GM19455 (cell line): Measurements from ENCODE around the gene ZNF226.
"Not testable (repeated sequence)": the region's sequence is repeated elsewhere in the genome, so short reads cannot be mapped to it uniquely, and the experiment has no call there.

Experiments used
- ATAC-seq: cut with Tn5 transposase; IDR thresholded peaks from one replicate; pipeline ENCODE4 v1.9.1; 2021; ENCODE audit not compliant: unreplicated experiment

The ZNF226 gene

GRCh38 chr19:44164673-44165512 lies at the start of gene ZNF226:
ZNF226 (plus strand) TSS chr19:44165100; CDS start chr19:44170081, 4,981 bp downstream.
- peak; percentile 89 for ATAC-seq

GRCh38 chr19:44121162-44121561 lies 43.7 kb upstream of the ZNF226 start:
- not testable (repeated sequence) for ATAC-seq

DNA sequence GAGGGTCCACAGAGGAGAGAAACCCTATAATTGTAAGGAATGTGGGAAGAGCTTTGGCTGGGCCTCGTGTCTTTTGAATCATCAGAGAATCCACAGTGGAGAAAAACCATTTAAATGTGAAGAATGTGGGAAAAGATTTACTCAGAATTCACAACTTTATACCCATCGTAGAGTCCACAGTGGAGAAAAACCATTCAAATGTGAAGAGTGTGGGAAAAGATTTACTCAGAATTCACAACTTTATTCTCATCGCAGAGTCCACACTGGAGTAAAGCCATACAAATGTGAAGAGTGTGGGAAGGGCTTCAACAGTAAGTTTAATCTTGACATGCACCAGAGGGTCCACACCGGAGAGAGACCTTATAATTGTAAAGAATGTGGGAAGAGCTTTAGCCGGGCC lies 32.9 kb upstream of the ZNF226 start:
- ATAC-seq, result no peak

DNA sequence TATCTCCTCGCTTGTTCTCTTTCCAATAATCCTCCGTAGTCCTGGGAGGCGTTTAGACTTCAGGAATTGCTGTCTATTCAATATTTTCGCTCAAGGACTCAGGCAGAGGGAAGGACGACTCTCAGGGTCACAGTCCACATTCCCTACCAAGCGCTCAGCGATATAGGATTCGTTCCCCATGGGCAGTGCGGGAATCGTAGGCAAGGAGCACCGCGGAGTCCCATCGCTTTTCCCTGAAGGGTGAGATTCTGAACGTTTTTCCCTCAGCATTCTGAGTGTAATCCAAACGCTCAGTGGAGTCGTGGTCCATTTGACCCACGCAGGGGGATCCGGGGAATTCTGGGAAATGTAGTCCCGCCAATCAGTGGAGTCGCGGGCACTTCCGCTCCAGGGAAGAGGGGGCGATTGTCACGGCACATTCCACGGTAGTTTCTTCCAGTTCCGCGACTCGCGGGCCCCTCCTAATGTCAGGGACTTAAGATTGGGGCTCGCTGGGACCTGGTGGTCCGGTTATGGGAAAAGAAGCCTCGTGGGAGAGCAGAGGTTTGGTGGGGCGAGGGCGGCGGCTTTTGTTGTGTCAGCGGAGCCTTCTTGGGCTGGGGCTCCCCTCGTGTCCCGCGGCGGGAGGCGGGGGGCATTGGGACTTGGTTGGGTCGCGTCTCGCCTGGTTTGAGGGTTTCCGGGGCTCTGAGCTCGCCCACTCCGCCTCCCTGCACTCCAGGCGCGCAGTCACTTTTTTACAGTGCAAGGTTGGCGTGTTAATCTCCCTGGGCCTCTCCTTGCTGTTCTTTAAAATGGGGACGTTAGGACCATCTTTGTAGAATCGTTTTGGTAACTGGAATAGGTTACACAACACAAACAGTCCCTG lies 23.5 kb upstream of the ZNF226 start, which contains the start of gene ZNF234:
Gene ZNF234 (plus strand): TSS at position 364 of the 868 bp plus-strand sequence. CDS start 3,079 bp downstream, outside the sequence.
- peak; percentile 61 for ATAC-seq

DNA sequence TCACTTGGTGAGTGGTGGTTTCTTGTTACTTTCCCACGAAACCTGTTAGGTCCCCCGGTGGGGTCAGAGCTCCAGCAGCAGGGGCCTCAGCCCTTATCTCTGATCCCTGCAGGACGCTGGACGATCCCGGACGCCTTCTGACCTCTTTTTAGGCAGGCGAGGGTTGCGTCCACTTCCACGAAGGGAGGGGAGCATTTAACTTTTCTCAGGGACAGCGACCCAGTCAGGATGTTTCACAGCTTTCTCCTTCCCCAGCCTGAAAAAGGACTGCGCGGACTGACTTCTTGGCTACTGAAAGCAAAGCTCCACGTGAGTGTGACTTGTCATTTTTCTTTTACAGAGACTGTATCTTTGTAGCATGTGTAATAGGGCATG lies 22.9 kb upstream of the ZNF226 start:
- ATAC-seq, result no peak

DNA sequence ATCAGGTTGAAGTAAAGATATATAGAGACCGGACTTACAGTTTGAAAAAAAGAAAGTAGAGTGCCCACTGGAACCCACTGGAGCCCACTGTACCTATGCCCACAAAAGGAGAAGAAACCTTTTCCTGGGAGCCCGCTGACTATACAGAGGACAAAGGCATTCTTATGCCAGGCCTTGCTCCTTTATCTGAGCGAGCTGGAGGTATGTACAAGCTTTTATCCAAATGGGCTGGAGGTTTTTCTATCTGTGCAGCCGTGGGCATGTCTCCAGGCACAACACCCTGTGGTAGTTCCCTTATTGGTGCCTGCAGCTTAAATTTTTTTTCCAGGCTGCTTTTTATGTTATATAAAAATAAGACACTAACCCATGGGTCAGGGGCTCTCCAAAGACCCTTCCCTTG lies 15.1 kb upstream of the ZNF226 start:
- ATAC-seq, result no peak

DNA sequence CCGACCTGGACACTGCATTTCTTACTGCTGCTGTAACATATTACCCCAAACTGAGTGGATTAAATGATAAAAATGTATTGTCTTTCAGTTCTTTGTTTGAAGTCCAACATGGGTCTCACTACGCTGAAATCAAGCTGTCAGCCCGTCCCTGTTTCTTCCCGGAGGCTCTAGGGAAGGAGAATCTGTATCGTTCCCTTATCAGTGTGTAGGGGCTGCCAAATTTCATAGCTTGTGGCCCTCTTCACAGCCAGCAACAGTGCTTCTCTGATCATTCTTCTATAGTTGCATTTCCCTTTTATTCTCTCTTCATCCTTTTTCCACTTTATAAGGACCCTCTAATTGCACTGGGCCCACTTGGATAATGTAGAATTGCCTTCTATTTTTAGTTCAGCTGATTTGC lies 13.4 kb upstream of the ZNF226 start:
- ATAC-seq, result no peak

GRCh38 chr19:44156475-44156874 lies 8.4 kb upstream of the ZNF226 start:
- no peak for ATAC-seq

- no peak for ATAC-seq
Observed at GRCh38 chr19:44163789-44164188, 1.1 kb upstream of the ZNF226 start.

DNA sequence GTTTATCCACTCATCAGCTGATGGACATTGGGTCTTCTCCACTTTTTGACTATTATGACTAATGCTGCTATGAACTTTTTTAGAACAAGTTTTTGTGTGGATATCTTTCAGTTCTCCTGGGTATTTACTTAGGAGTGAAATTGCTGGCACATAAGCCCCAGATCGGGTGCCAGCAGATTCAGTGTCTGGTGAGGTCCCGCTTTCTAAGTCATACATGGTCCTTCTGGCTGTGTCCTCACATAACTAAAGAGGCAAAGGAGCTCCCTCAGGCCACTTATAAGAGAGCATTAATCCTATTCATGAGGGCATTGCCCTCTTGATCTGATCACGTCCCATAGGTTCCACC lies 600 bp upstream of the ZNF226 start:
- ATAC-seq, result no peak

DNA sequence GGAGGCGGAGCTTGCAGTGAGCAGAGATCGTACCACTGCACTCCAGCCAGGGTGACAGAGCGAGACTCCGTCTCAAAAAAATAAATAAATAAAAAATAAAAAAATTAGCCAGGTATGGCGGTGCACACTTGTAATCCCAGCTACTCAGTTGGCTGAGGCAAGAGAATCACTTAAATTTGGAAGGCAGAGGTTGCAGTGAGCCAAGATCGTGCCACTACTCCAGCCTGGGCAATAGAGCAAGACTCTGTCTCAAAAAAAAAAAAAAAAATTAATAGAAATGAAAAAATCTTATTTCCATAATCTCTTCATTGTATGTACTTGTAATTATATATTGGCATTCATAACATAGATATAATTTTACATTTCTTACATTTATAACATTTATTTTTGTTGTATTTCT lies 5.8 kb downstream of the ZNF226 start:
- not testable (repeated sequence) for ATAC-seq

GRCh38 chr19:44176590-44176989 lies 11.7 kb downstream of the ZNF226 start:
- ATAC-seq, result no peak

- no peak for ATAC-seq
Observed at GRCh38 chr19:44180968-44181367, 16.1 kb downstream of the ZNF226 start.

DNA sequence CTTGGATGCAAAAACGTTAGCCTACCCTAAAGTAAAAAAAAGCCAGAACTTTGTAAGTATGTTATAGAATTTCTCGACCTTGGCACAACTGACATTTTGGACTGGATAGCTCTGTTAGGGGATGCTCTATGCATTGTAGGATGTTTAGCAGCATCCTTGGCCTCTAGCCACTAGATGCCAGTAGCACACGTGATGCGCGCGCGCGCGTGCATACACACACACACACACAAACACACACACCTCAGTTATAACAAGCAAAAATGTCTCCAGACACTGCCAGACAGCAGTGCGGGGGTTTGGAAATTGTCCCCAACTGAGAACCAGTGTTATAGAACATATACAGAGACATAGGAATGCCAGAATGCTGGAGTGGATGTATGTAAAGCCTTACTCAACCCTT lies 17.2 kb downstream of the ZNF226 start:
- ATAC-seq, result no peak

- no peak for ATAC-seq
Observed at GRCh38 chr19:44190020-44190419, 25.1 kb downstream of the ZNF226 start.

DNA sequence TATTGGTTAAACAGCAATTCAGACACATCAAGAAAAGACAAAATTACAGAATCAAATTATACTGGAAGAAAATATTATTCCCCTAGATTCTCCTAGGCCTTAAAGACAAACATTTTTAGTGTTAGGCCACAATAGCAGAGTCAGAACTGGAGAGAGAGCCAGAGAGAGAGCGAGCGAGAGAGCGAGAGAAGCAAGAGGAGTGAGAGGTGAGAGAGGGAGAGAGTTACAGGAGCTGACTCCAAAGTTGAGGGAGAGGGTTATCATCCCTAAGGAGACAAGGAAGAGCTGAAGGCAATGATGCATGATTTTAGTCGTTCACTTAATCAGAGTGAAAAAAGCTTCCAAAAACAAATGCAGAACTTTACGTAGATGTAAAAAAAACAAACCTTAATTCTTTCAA lies 27.2 kb downstream of the ZNF226 start:
- ATAC-seq, result no peak

DNA sequence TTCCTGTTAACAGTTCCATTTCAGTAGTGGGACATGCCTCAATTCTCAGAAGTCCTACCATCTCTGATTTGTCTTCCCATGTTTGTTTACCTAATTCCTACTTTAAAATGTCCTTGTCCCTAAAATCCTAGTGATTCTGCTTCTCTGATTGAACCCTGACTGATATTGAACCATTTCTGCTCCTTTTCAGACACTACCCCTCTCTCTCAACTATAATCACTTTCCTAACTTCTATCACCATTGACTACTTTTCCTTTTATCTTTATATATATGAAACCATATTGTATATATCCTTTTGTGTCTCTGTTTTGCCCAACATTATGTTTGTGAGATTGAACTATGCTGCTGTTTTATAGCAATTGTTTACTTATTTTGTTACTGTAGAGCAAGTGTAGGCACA lies 31.9 kb downstream of the ZNF226 start:
- no peak for ATAC-seq

DNA sequence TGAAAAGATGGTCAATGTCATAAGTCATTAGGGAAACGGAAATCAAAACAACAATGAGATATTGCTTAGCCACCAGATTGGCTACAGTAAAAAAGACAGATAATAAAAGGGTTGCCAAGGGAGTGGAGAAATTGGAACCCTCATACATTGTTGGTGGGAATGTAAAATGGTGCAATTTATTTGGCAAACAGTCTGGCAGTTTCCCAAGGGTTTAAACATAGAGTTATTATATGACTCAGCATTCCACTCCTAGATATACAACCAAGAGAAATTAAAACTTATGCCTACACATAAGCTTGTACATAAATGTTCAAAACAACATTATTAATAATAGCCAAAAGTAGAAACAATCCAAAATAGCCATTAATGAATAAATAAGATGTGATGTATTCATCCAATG lies 37.6 kb downstream of the ZNF226 start:
- no peak for ATAC-seq

- ATAC-seq, result no peak
Observed at GRCh38 chr19:44202974-44203373, 38.1 kb downstream of the ZNF226 start.

- ATAC-seq, result not testable (repeated sequence)
Observed at GRCh38 chr19:44203877-44204276, 39.0 kb downstream of the ZNF226 start.

GRCh38 chr19:44204772-44205171 lies 39.9 kb downstream of the ZNF226 start:
- ATAC-seq, result no peak
